Heart right ventricle (tissue), 16 donors: ENCODE results near the gene OSBPL8. TPM values are rescaled to one million over a fixed set of nuclear protein-coding genes. Genes with fewer than 3 reads are reported as not detected.

Experiments
- ATAC-seq, 8 donors: fragments of 200-7000 bp; cut with Tn5 transposase; one replicate each; pipeline ENCODE4 v1.9.1; 2020; ENCODE audit warnings: mild to moderate bottlenecking in 8 of 8, moderate library complexity in 8 of 8, moderate number of reproducible peaks in 1 of 8
- DNase-seq, 2 donors: peaks; one replicate each; pipeline ENCODE4 v3.0.0-alpha.2; 2020
- H3K27ac ChIP-seq, 10 donors: fragments of 200-600 bp; sonication (generic) in 2 of 10; one replicate each; pipeline versions ENCODE4 v1.5.0 to v1.8.0; 2020 to 2022; ENCODE audit warnings: mild to moderate bottlenecking in 3 of 10
- H3K27me3 ChIP-seq, 7 donors: fragments of 200-600 bp; one replicate each; pipeline ENCODE4 v1.8.0; 2021 to 2022; ENCODE audit warnings: mild to moderate bottlenecking in 2 of 7
- H3K36me3 ChIP-seq, 9 donors: fragments of 200-600 bp; sonication (generic) in 1 of 9; one replicate each; pipeline versions ENCODE4 v1.5.0 to v1.8.0; 2020 to 2022; ENCODE audit warnings: mild to moderate bottlenecking in 2 of 9
- H3K4me1 ChIP-seq, 9 donors: fragments of 200-600 bp; sonication (generic) in 1 of 9; one replicate each; pipeline versions ENCODE4 v1.5.0 to v1.8.0; 2020 to 2022; ENCODE audit warnings: mild to moderate bottlenecking in 4 of 9
- H3K4me3 ChIP-seq, 10 donors: fragments of 200-600 bp; sonication (generic) in 2 of 10; one replicate each; pipeline versions ENCODE4 v1.5.0 to v1.8.0; 2020 to 2022; ENCODE audit warnings: mild to moderate bottlenecking in 7 of 10, moderate library complexity in 2 of 10
- H3K9me3 ChIP-seq, 11 donors: fragments of 200-600 bp in 10 of 11; sonication (generic) in 2 of 11; one replicate each; pipeline versions ENCODE4 v1.5.0 to v1.8.0; 2013 to 2022; ENCODE audit warnings: mild to moderate bottlenecking in 2 of 11, control low read depth in 1 of 11, moderate library complexity in 1 of 11
- CTCF ChIP-seq, 9 donors: fragments of 200-600 bp; sonication (generic) in 2 of 9; IDR thresholded peaks; one replicate each; pipeline versions ENCODE4 v1.5.0 to v1.8.0; 2021 to 2022; ENCODE audit warnings: antibody characterized with exemption in 9 of 9, mild to moderate bottlenecking in 5 of 9, moderate library complexity in 1 of 9
- WGBS, 2 donors: extraction: QIAGEN DNeasy Blood & Tissue Kit; methylation state at CpG; one replicate each; pipeline ENCODE4 v1.1.7; 2013; ENCODE audit warnings: inconsistent platforms in 1 of 2; 5-methylcytosine and 5-hydroxymethylcytosine counted together
- intact Hi-C, 10 donors: fragments of 100-400 bp; cut with DNase I; formaldehyde crosslinking; loops; one replicate each; pipeline versions ENCODE4 v1.11.1 to v1.14.2; 2022
- polyA plus RNA-seq, 2 donors: library from polyadenylated mRNA; stranded (reverse); fragments of 200-250 nt; gene quantifications; one replicate each; pipeline ENCODE4 v1.2.3, GENCODE V29; 2013
- total RNA-seq, 10 donors: library from RNA; stranded (reverse); fragmentation: NEBNext Ultra II Directional in 3 of 10; extraction: Animal tissue kit (Norgen Biotek cat#: 25700) in 3 of 10; gene quantifications; one replicate each; pipeline versions ENCODE4 v1.2.1 to v1.2.4, GENCODE V29; 2021 to 2023
- donor health status: Arrhythmogenic right ventricular cardiomyopathy.
- donor health status: ischemic (EF 13 %, LVEDD 7.1; RV severe dilation, severe dysfunction).
- donor health status: healthy with polysubstance abuse.
- donor health status: DM: no; HTN: yes; CAD: no.
- donor health status: DM: no; HTN: no; CAD: no.
- donor health status: ischemic (EF 25% LVEDD 6.9; RV normal size, moderate dysfunction).
- donor health status: ischemic (EF 25% LVEDD 5.7; RV mildly dilated, moderate dysfunction).
- donor health status: healthy.
- donor health status: DM: yes; HTN: yes; CAD: no.
- donor health status: Ischemic cardiomyopathy.
- donor health status: ischemic (EF 35%, LVEDD 5.7; RV mildly dilated, moderate dysfunction).
- donor health status: nonischemic (EF 11% LVEDD 7.7; RV severe dilation, severe dysfunction).
- donor health status: DM: yes; HTN: yes; CAD: no.
- donor health status: PGD.
- donor health status: ischemic (EF 29% LVEDD 5.4; RV normal size, mild dysfunction).
- donor health status: nonischemic (EF 23%, LVEDD 6.1; RV moderate dilation, normal function).

Gene OSBPL8
- total and polyA plus RNA-seq, 12 donors, result 5.6 to 50.0 (median 33.3) TPM

- Histone ChIP-seq H3K4me3 (no peak overlapping the region), H3K27me3 (no peaks in the 10 kb centered on the region), H3K27ac (no peak overlapping the region), H3K36me3 (no peaks in the 10 kb centered on the region), H3K9me3 (peaks cover 0 to 19% (median 0%) of the 10 kb centered on the region in 11 donors), H3K4me1 (peaks cover 0 to 13% (median 0%) of the 10 kb centered on the region in 9 donors)
- intact Hi-C loops, result no loop called here
- no peak for TF ChIP-seq CTCF (IDR thresholded peaks at IDR 0.05)
- WGBS, 2 donors, result 78 to 86% methylated on average over 6 of the region's 6 CpGs
- ATAC-seq (no peak), DNase-seq (no peak)
Measured at GRCh38 chr12:76508128-76508980, 51.2 kb downstream of the OSBPL8 start.

- 94 to 97% methylated on average over 3 of the region's 3 CpGs for WGBS, 2 donors
Measured at GRCh38 chr12:76506149-76506548, 53.4 kb downstream of the OSBPL8 start.

DNA sequence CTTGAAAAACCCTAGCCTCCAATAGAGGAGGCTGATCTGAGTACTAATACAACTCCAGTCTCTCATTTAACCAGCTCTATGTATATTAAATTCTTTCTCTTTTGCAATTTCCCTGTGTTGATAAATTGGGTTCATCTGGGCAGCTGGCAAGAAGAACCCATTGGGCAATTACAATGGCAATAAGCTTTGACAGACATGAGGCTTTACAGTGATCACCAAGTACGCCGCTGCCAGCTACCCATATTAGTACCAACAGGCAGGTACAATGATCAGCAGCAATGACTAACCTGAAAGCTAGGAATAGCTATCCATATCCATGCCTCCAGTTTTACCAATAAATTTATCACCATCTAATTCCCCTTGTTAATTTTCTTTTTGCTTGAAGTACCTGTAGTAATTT is 54.5 kb downstream of the OSBPL8 start:
- no peaks in the 10 kb centered on the region for H3K36me3 ChIP-seq
- intact Hi-C loops, result no loop called here
- no peak for DNase-seq
- no peak for ATAC-seq
- TF ChIP-seq CTCF (IDR thresholded peaks at IDR 0.05), result no peak
- peaks cover 0 to 13% (median 0%) of the 10 kb centered on the region in 11 donors for H3K9me3 ChIP-seq
- H3K4me1 ChIP-seq, result peaks cover 0 to 13% (median 0%) of the 10 kb centered on the region in 9 donors
- WGBS, 2 donors, result 72 to 99% methylated on average over 2 of the region's 2 CpGs
- no peaks in the 10 kb centered on the region for H3K27me3 ChIP-seq
- no peak overlapping the region for H3K4me3 ChIP-seq
- H3K27ac ChIP-seq, result no peak overlapping the region

More at GRCh38 chr12:76506149-76506548, 53.4 kb downstream of the OSBPL8 start:
- Histone ChIP-seq H3K27ac (no peak overlapping the region), H3K4me3 (no peak overlapping the region), H3K27me3 (no peaks in the 10 kb centered on the region), H3K9me3 (peaks cover 0 to 13% (median 0%) of the 10 kb centered on the region in 11 donors), H3K4me1 (peaks cover 0 to 13% (median 0%) of the 10 kb centered on the region in 9 donors), H3K36me3 (no peaks in the 10 kb centered on the region)
- ATAC-seq, result no peak
- intact Hi-C loops, result no loop called here
- no peak for TF ChIP-seq CTCF (IDR thresholded peaks at IDR 0.05)
- DNase-seq, result no peak

GRCh38 chr12:76504606-76505005 is 55.0 kb downstream of the OSBPL8 start:
- no peaks in the 10 kb centered on the region for H3K36me3 ChIP-seq
- intact Hi-C loops, result no loop called here
- ATAC-seq (no peak), DNase-seq (no peak)
- peaks cover 0 to 13% (median 0%) of the 10 kb centered on the region in 9 donors for H3K4me1 ChIP-seq
- WGBS, 2 donors, result 94 to 96% methylated on average over 2 of the region's 2 CpGs
- H3K27me3 ChIP-seq, result no peaks in the 10 kb centered on the region
- no peak overlapping the region for H3K4me3 ChIP-seq
- H3K27ac ChIP-seq, result no peak overlapping the region
- TF ChIP-seq CTCF (IDR thresholded peaks at IDR 0.05), result no peak
- peaks cover 0 to 13% (median 0%) of the 10 kb centered on the region in 11 donors for H3K9me3 ChIP-seq
